IMR-90 (cell line): ENCODE measurements around the gene LGALS9. TPM values are rescaled to one million over a fixed set of nuclear protein-coding genes. Genes with fewer than 3 reads are reported as not detected.

Experiments
- ATAC-seq: fragments of 200-7000 bp; cut with Tn5 transposase; 2 replicates; pipeline ENCODE4 v1.9.1; 2020; ENCODE audit warnings: low read depth, mild to moderate bottlenecking, moderate library complexity
- BruUV-seq: library from RNA; stranded (reverse); fragments of 400-500 nt; replicated peaks from 2 replicates; lab custom pipeline; 2021; lab: Mats Ljungman, UMichigan
- CTCF ChIA-PET: fragments of 300-600 bp; formaldehyde crosslinking; extraction: SDS; loops from one replicate; lab custom pipeline; 2021; ENCODE audit warnings: antibody characterized with exemption; lab: Yijun Ruan, JAX
- POLR2A ChIA-PET: fragments of 300-600 bp; sonication (Branson Sonifier 250); formaldehyde crosslinking; loops from one replicate; lab custom pipeline; 2022; ENCODE audit warnings: antibody characterized with exemption; ENCODE audit not compliant: unreplicated experiment; lab: Charles Lee
- DNase-seq: peaks from one replicate; pipeline ENCODE4 v3.0.0; 2013
- H2AFZ ChIP-seq: replicated peaks from 2 replicates; pipeline ENCODE3; 2013; ENCODE audit warnings: low read length, mild to moderate bottlenecking; ENCODE audit not compliant: poor library complexity
- H2AK5ac ChIP-seq: 2 replicates; pipeline ENCODE4 v1.6.1; 2013; ENCODE audit warnings: low read depth, low read length, inconsistent platforms
- H2AK9ac ChIP-seq: replicated peaks from 2 replicates; pipeline ENCODE3; 2013; ENCODE audit warnings: mild to moderate bottlenecking, low read depth, low read length, moderate library complexity; ENCODE audit not compliant: poor library complexity
- H2BK120ac ChIP-seq: 2 replicates; pipeline ENCODE4 v1.6.1; 2013; ENCODE audit warnings: low read depth, low read length, inconsistent platforms
- H2BK15ac ChIP-seq: 3 replicates; pipeline ENCODE4 v1.6.1; 2013; ENCODE audit warnings: low read depth, low read length, inconsistent platforms
- H2BK20ac ChIP-seq: 2 replicates; pipeline ENCODE4 v1.6.1; 2013; ENCODE audit warnings: low read depth, mild to moderate bottlenecking, inconsistent platforms, low read length, moderate library complexity
- H2BK5ac ChIP-seq: 2 replicates; pipeline ENCODE4 v1.6.1; 2013; ENCODE audit warnings: mild to moderate bottlenecking, low read depth, low read length, inconsistent platforms; ENCODE audit not compliant: poor library complexity, severe bottlenecking
- H3K14ac ChIP-seq: replicated peaks from 2 replicates; pipeline ENCODE4 v1.6.1; 2013; ENCODE audit warnings: low read depth, low read length, inconsistent platforms
- H3K18ac ChIP-seq: 2 replicates; pipeline ENCODE4 v1.6.1; 2013; ENCODE audit warnings: low read depth, low read length, control low read depth
- H3K23ac ChIP-seq: 2 replicates; pipeline ENCODE4 v1.6.1; 2013; ENCODE audit warnings: low read depth, low read length, inconsistent platforms
- H3K27ac ChIP-seq: 2 replicates; pipeline ENCODE4 v1.5.1; 2013; ENCODE audit warnings: mild to moderate bottlenecking, control low read depth, low read length; ENCODE audit not compliant: insufficient read depth
- H3K27me3 ChIP-seq: 2 replicates; pipeline ENCODE4 v1.6.1; 2013; ENCODE audit warnings: low read length; ENCODE audit not compliant: control insufficient read depth, insufficient read depth
- H3K36me3 ChIP-seq: 2 replicates; pipeline ENCODE4 v1.6.1; 2013; ENCODE audit warnings: low read length, mixed read lengths; ENCODE audit not compliant: control insufficient read depth, insufficient read depth
- H3K4ac ChIP-seq: 2 replicates; pipeline ENCODE4 v1.6.1; 2013; ENCODE audit warnings: low read depth, low read length, inconsistent platforms
- H3K4me1 ChIP-seq: 2 replicates; pipeline ENCODE4 v1.6.1; 2013; ENCODE audit warnings: low read length, mixed read lengths; ENCODE audit not compliant: control insufficient read depth, insufficient read depth
- H3K4me2 ChIP-seq: 2 replicates; pipeline ENCODE4 v1.6.1; 2013; ENCODE audit warnings: low read depth, mild to moderate bottlenecking, control low read depth, low read length, moderate library complexity
- H3K4me3 ChIP-seq: 2 replicates; pipeline ENCODE4 v1.5.1; 2013; ENCODE audit warnings: low read depth, mild to moderate bottlenecking, control low read depth, low read length, moderate library complexity; ENCODE audit not compliant: insufficient read depth
- H3K56ac ChIP-seq: 2 replicates; pipeline ENCODE4 v1.6.1; 2013; ENCODE audit warnings: low read length, inconsistent platforms; ENCODE audit not compliant: insufficient read depth; ENCODE audit errors: extremely low read depth
- H3K79me1 ChIP-seq, 2 experiments: 2 replicates each; pipeline ENCODE4 v1.6.1; 2013; ENCODE audit warnings: low read length in 2 of 2, inconsistent platforms in 1 of 2, low read depth in 1 of 2
- H3K9ac ChIP-seq: 2 replicates; pipeline ENCODE4 v1.6.1; 2013; ENCODE audit warnings: low read depth, low read length, control low read depth
- H3K9me1 ChIP-seq: 2 replicates; pipeline ENCODE4 v1.6.1; 2013; ENCODE audit warnings: low read length, inconsistent platforms; ENCODE audit not compliant: insufficient read depth
- H3K9me3 ChIP-seq: 2 replicates; pipeline ENCODE4 v1.6.1; 2013; ENCODE audit warnings: low read length; ENCODE audit not compliant: control insufficient read depth, insufficient read depth
- H4K20me1 ChIP-seq: 2 replicates; pipeline ENCODE4 v1.6.1; 2013; ENCODE audit warnings: low read length, inconsistent platforms; ENCODE audit not compliant: insufficient read depth
- H4K5ac ChIP-seq: 2 replicates; pipeline ENCODE4 v1.6.1; 2013; ENCODE audit warnings: mild to moderate bottlenecking, low read depth, low read length, control low read depth
- H4K8ac ChIP-seq, 2 experiments: 2 replicates each; pipeline ENCODE4 v1.6.1; 2013; ENCODE audit warnings: low read depth in 2 of 2, low read length in 2 of 2, control low read depth in 1 of 2, inconsistent platforms in 1 of 2
- H4K91ac ChIP-seq: 2 replicates; pipeline ENCODE4 v1.6.1; 2013; ENCODE audit warnings: low read depth, low read length, inconsistent platforms; ENCODE audit not compliant: insufficient read depth
- BHLHE40 ChIP-seq: fragments of 150-350 bp; IDR thresholded peaks from 2 replicates; pipeline ENCODE4 v1.6.1; 2016; ENCODE audit warnings: mild to moderate bottlenecking, low read depth, low read length
- CTCF ChIP-seq: conservative IDR thresholded peaks from 2 replicates; pipeline ENCODE4 v1.5.1; 2012; ENCODE audit warnings: mild to moderate bottlenecking, low read depth, low read length, improper control_type of control experiment
- ELK1 ChIP-seq: fragments of 150-350 bp; IDR thresholded peaks from 2 replicates; pipeline ENCODE4 v1.6.1; 2016; ENCODE audit warnings: low read depth, mild to moderate bottlenecking, low read length, moderate library complexity, borderline replicate concordance
- FOS ChIP-seq: fragments of 150-350 bp; IDR thresholded peaks from 2 replicates; pipeline ENCODE4 v1.6.1; 2016; ENCODE audit warnings: low read depth, low read length
- NFE2L2 ChIP-seq: fragments of 150-350 bp; IDR thresholded peaks from 2 replicates; pipeline ENCODE4 v1.6.1; 2016; ENCODE audit warnings: low read depth, mild to moderate bottlenecking, low read length
- RAD21 ChIP-seq: IDR thresholded peaks from 2 replicates; pipeline ENCODE4 v1.6.1; 2012; ENCODE audit warnings: low read length, improper control_type of control experiment
- RCOR1 ChIP-seq: IDR thresholded peaks from 2 replicates; pipeline ENCODE4 v1.6.1; 2012; ENCODE audit warnings: mild to moderate bottlenecking, low read length, improper control_type of control experiment; ENCODE audit not compliant: insufficient replicate concordance
- RFX5 ChIP-seq: IDR thresholded peaks from 2 replicates; pipeline ENCODE4 v1.8.0; 2012; ENCODE audit warnings: low read depth, mild to moderate bottlenecking, low read length, moderate library complexity
- WGBS, 2 experiments: methylation state at CpG; one replicate each; pipeline versions ENCODE4 v1.1.5 to v1.1.7; 2013; ENCODE audit warnings: missing lambda C conversion rate in 2 of 2; ENCODE audit not compliant: insufficient read length in 1 of 2; ENCODE audit errors: extremely low coverage in 2 of 2; 5-methylcytosine and 5-hydroxymethylcytosine counted together
- dilution Hi-C: fragments of 300-500 bp; cut with HindIII; formaldehyde crosslinking; loops from one replicate; pipeline ENCODE4 v1.14.3; 2018; ENCODE audit warnings: low sequenced_read_pairs; ENCODE audit not compliant: unreplicated experiment
- in situ Hi-C: fragments of 300-500 bp; cut with MboI; formaldehyde crosslinking; loops from 3 replicates; pipeline ENCODE4 v1.14.3; 2019; ENCODE audit warnings: low sequenced_read_pairs, inconsistent platforms, mixed read lengths
- intact Hi-C: fragments of 100-400 bp; cut with micrococcal nuclease; formaldehyde crosslinking; loops from 2 replicates; pipeline ENCODE4 v1.10.0; 2022
- polyA plus RNA-seq, 3 experiments: library from polyadenylated mRNA; depleted of rRNA; stranded (reverse); fragments of >200 nt; gene quantifications; 2 replicates each; pipeline ENCODE4 v1.2.3, GENCODE V29; 2012; ENCODE audit warnings: low replicate concordance in 1 of 3
- total RNA-seq: library from RNA; depleted of rRNA; stranded (reverse); fragments of >200 nt; gene quantifications from 2 replicates; pipeline ENCODE4 v1.2.3, GENCODE V29; 2012

Gene LGALS9
- total and polyA plus RNA-seq, 2 of the 4 experiments (the other 2 are of a cell fraction), result 0.54 to 2.5 TPM

- no peak overlapping the region for H2AK5ac ChIP-seq
- POLR2A ChIA-PET, result no interaction called here
These were observed 18.9 kb downstream of the LGALS9 start for GRCh38 chr17:27649929-27650328.

More at GRCh38 chr17:27649929-27650328, 18.9 kb downstream of the LGALS9 start:
- intact Hi-C loops (loop anchor here (5.0 kb wide), 1 partner anchor 413 kb away; no protein-coding TSS in a partner anchor), dilution Hi-C loops (no loop called here), in situ Hi-C loops (loop anchor here (10.0 kb wide), 1 partner anchor 235 kb away; no protein-coding TSS in a partner anchor)
- Histone ChIP-seq H3K23ac (no peak overlapping the region), H2BK5ac (no peak overlapping the region), H3K9me3 (no peaks in the 10 kb centered on the region), H3K4me2 (no peak overlapping the region), H2BK120ac (no peak overlapping the region), H3K9me1 (no peaks in the 10 kb centered on the region), H2BK20ac (no peak overlapping the region), H4K5ac (no peak overlapping the region), H2AK9ac (peak overlapping the region; percentile 42), H3K4me1 (no peaks in the 10 kb centered on the region), H3K36me3 (peaks cover 8% of the 10 kb centered on the region; the same call in 1 of the 2 replicates), H4K91ac (no peak overlapping the region), H2AFZ (no peak overlapping the region), H4K20me1 (no peaks in the 10 kb centered on the region; the same call in 1 of the 2 replicates), H3K4ac (no peak overlapping the region), H4K8ac (no peak overlapping the region), H3K9ac (no peak overlapping the region), H3K18ac (no peak overlapping the region), H3K4me3 (no peak overlapping the region), H3K27ac (no peak overlapping the region), H3K14ac (no peak overlapping the region), H3K27me3 (no peaks in the 10 kb centered on the region), H3K79me1 (no peaks in the 10 kb centered on the region), H3K56ac (no peak overlapping the region), H2BK15ac (no peak overlapping the region)
- CTCF ChIA-PET, result interaction anchor here (1.7 kb wide), 1 partner anchor 444 kb away, joined by 3 read pairs; no protein-coding TSS in a partner anchor
- ATAC-seq, result no peak
- WGBS, 2 experiments, result 87% methylated on average over 3 of the region's 16 CpGs; no CpG with 5 or more reads in 1 of the 2 experiments
- BruUV-seq, result no TSS peak
- TF ChIP-seq FOS (no peak), BHLHE40 (no peak), NFE2L2 (no peak), ELK1 (no peak), RFX5 (no peak), RCOR1 (no peak), RAD21 (no peak), CTCF (no peak)
- no peak for DNase-seq
